ENCODE measurements around the gene IDUA.

DNA sequence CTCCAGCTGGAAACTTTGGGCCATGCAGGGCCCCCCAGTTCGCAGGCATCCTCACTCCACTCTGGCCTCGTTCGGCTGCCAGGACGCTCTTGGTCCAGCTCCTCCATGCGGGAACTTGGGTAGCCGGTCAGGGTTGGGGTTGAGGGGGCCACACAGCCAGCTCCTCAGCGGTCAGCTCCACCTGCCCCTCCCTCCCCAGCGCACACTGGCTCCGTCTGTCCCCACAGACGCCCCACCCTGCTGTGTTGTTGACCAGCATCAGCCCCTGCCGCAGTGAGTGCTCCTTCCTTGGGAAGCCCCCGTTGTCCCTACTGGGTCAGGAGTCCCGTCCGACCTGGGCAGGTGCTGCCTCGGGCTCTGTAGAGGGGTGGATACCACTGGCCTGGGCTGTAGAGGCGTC is 30.4 kb downstream of the IDUA start:
- no peak for TF ChIP-seq ZNF274 (IDR thresholded peaks at IDR 0.05; ENCODE audit: low read depth, low read length)
- TF ChIP-seq SUZ12 (IDR thresholded peaks at IDR 0.05; ENCODE audit: extremely low read depth, insufficient read depth, insufficient read length), result no peak
- no peak for TF ChIP-seq YY1 (IDR thresholded peaks at IDR 0.05; ENCODE audit: insufficient read depth, insufficient read length)

All from NT2/D1 (cell line).